Measurements from ENCODE around the gene C1QTNF2. TPM values are rescaled to one million over a fixed set of nuclear protein-coding genes. Genes with fewer than 3 reads are reported as not detected.

C1QTNF2 gene
- total RNA-seq, 2 experiments from 2014 or later: not detected

DNA sequence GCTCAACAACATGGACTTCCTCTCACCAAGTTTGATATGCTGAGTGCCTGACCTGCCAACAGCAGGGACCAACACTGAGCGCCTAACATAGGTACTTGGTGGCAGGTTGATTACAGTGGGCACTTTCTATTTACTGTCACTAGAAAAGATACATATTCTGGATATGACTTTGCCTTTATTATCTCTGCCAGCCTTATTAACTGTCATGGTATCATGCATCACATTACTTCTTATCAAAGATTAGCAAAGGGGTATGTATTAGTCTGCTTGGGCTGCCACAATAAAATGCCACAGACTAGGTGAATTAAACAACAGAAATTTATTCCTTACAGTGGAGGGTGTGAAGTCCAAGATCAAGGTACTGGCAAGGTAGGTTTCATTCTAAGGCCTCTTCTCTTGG lies 14.3 kb upstream of the C1QTNF2 start:
- no peak for ATAC-seq (ENCODE audit: poor library complexity)
- Mint-ChIP-seq H3K27me3 (peaks cover 8% of the 10 kb centered on the region), H3K4me3 (no peak overlapping the region), H3K27ac (no peak overlapping the region), H3K4me1 (ENCODE audit: low read depth) (no peaks in the 10 kb centered on the region), H3K9me3 (peaks cover 9% of the 10 kb centered on the region), H3K36me3 (ENCODE audit: low read depth) (peaks cover 4% of the 10 kb centered on the region)
- ChIA-PET POLR2A (no interaction called here), CTCF (no interaction called here)
- TF ChIP-seq, protein P1, sequence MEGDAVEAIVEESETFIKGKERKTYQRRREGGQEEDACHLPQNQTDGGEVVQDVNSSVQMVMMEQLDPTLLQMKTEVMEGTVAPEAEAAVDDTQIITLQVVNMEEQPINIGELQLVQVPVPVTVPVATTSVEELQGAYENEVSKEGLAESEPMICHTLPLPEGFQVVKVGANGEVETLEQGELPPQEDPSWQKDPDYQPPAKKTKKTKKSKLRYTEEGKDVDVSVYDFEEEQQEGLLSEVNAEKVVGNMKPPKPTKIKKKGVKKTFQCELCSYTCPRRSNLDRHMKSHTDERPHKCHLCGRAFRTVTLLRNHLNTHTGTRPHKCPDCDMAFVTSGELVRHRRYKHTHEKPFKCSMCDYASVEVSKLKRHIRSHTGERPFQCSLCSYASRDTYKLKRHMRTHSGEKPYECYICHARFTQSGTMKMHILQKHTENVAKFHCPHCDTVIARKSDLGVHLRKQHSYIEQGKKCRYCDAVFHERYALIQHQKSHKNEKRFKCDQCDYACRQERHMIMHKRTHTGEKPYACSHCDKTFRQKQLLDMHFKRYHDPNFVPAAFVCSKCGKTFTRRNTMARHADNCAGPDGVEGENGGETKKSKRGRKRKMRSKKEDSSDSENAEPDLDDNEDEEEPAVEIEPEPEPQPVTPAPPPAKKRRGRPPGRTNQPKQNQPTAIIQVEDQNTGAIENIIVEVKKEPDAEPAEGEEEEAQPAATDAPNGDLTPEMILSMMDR (IDR thresholded peaks at IDR 0.05): no peak
- Histone ChIP-seq H3K9me3 (ENCODE audit: control insufficient read depth in 1 of 2, insufficient read depth in 1 of 2, low read length in 2 of 2) (peaks cover 5 to 7% of the 10 kb centered on the region in 2 experiments), H3K4me3 (ENCODE audit: low read length) (no peak overlapping the region), H3K4me1 (ENCODE audit: insufficient read depth, low read length) (no peaks in the 10 kb centered on the region), H3K27ac (ENCODE audit: low read depth in 1 of 2, low read length in 2 of 2) (no peak overlapping the region), H3K36me3 (ENCODE audit: insufficient read depth, low read length) (no peaks in the 10 kb centered on the region), H3K27me3 (ENCODE audit: control insufficient read depth in 1 of 2, insufficient read depth in 2 of 2, low read length in 2 of 2) (peaks cover 0 to 4% of the 10 kb centered on the region in 2 experiments)
- DNase-seq: no peak
- intact Hi-C loops (cut with DNase I, micrococcal nuclease): no loop called here

DNA sequence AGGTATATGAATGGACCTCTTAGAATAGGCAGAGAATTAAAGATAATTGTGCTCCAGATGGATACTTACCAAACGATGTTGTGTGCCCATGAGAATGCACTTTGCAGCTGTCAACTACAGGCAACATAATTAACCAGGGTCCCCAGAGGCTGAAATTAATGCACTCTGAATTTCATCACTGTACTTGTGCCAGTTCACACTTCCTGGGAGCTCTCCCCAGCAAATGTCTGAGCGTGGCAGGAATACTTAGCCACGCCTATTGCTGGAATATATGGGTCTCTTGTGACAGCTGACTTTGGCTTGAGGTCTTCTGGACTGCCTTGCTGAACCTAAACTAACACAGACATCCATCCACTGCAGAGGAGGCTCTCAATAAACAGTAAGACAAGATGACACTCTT lies 11.9 kb upstream of the C1QTNF2 start:
- TF ChIP-seq, protein P1 (IDR thresholded peaks at IDR 0.05): no peak
- H3K27ac ChIP-seq (ENCODE audit: low read depth in 1 of 2, low read length in 2 of 2): no peak overlapping the region
- Mint-ChIP-seq H3K4me3 (no peak overlapping the region), H3K27ac (no peak overlapping the region), H3K36me3 (ENCODE audit: low read depth) (no peaks in the 10 kb centered on the region), H3K27me3 (peaks cover 20% of the 10 kb centered on the region), H3K4me1 (ENCODE audit: low read depth) (no peaks in the 10 kb centered on the region), H3K9me3 (peaks cover 2% of the 10 kb centered on the region)
- intact Hi-C loops (cut with DNase I, micrococcal nuclease): no loop called here
- ATAC-seq (ENCODE audit: poor library complexity) (no peak), DNase-seq (no peak)
- no peak overlapping the region for H3K4me3 ChIP-seq (ENCODE audit: low read length)
- CTCF ChIA-PET: no interaction called here
- no peaks in the 10 kb centered on the region for H3K36me3 ChIP-seq (ENCODE audit: insufficient read depth, low read length)
- no peaks in the 10 kb centered on the region for H3K4me1 ChIP-seq (ENCODE audit: insufficient read depth, low read length)
- peaks cover 0 to 14% of the 10 kb centered on the region in 2 experiments for H3K27me3 ChIP-seq (ENCODE audit: control insufficient read depth in 1 of 2, insufficient read depth in 2 of 2, low read length in 2 of 2)
- POLR2A ChIA-PET: no interaction called here
- H3K9me3 ChIP-seq (ENCODE audit: control insufficient read depth in 1 of 2, insufficient read depth in 1 of 2, low read length in 2 of 2): peaks cover under 1 to 5% of the 10 kb centered on the region in 2 experiments

DNA sequence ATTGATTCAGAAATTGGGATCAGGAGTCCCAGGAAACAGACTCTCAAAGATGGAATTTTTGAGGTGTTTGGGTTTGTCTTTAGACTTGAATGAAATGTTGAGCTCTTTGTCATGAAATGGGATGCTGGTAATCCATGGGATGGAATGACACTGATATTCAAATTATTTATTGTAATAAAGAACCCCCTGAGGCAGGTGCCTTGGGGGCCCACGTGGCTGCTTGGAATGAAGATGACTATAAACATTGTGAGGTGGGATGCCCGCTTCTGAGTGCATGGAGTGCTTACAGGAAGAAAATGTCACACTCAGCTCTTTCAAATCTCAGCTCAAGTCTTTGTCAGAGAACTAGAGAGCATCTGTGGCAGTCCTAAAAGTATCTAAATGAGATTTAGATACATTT lies 9.6 kb upstream of the C1QTNF2 start:
- ATAC-seq (ENCODE audit: poor library complexity) (no peak), DNase-seq (no peak)
- peaks cover 2% of the 10 kb centered on the region for H3K9me3 Mint-ChIP-seq
- Histone ChIP-seq H3K9me3 (ENCODE audit: control insufficient read depth in 1 of 2, insufficient read depth in 1 of 2, low read length in 2 of 2) (no peaks in the 10 kb centered on the region), H3K4me1 (ENCODE audit: insufficient read depth, low read length) (no peaks in the 10 kb centered on the region), H3K27me3 (ENCODE audit: control insufficient read depth in 1 of 2, insufficient read depth in 2 of 2, low read length in 2 of 2) (peaks cover 0 to 14% of the 10 kb centered on the region in 2 experiments), H3K27ac (ENCODE audit: low read depth in 1 of 2, low read length in 2 of 2) (no peak overlapping the region), H3K36me3 (ENCODE audit: insufficient read depth, low read length) (no peaks in the 10 kb centered on the region), H3K4me3 (ENCODE audit: low read length) (no peak overlapping the region)
- no peak overlapping the region for H3K27ac Mint-ChIP-seq
- intact Hi-C loops (cut with DNase I, micrococcal nuclease): no loop called here
- H3K4me1 Mint-ChIP-seq (ENCODE audit: low read depth): no peaks in the 10 kb centered on the region
- TF ChIP-seq, protein P1 (IDR thresholded peaks at IDR 0.05): no peak
- no peaks in the 10 kb centered on the region for H3K36me3 Mint-ChIP-seq (ENCODE audit: low read depth)
- POLR2A ChIA-PET: no interaction called here
- CTCF ChIA-PET: no interaction called here
- no peak overlapping the region for H3K4me3 Mint-ChIP-seq
- H3K27me3 Mint-ChIP-seq: peaks cover 38% of the 10 kb centered on the region

Data from CD4-positive, alpha-beta T cell (primary cell).